Activated naive CD4-positive, alpha-beta T cell treated with anti-CD3 and anti-CD28 coated beads for 36 hours (primary cell): ENCODE measurements around the gene DHCR7. TPM values are rescaled to one million over a fixed set of nuclear protein-coding genes. Genes with fewer than 3 reads are reported as not detected.

Experiments
- CTCF ChIA-PET: fragments of 350-600 bp; sonication (Branson Sonifier 250); formaldehyde crosslinking; loops from one replicate; lab custom pipeline; 2021; ENCODE audit warnings: antibody characterized with exemption; lab: Charles Lee
- DNase-seq: peaks from one replicate; pipeline ENCODE4 v3.0.0-alpha.2; 2020
- H3K27ac Mint-ChIP-seq: one replicate; pipeline ENCODE4 v1.8.0; 2021; ENCODE audit warnings: mild to moderate bottlenecking, mixed read lengths
- H3K27me3 Mint-ChIP-seq: one replicate; pipeline ENCODE4 v1.8.0; 2021; ENCODE audit warnings: low read depth, mixed read lengths
- H3K36me3 Mint-ChIP-seq: one replicate; pipeline ENCODE4 v1.8.0; 2021; ENCODE audit warnings: low read depth, mixed read lengths
- H3K4me1 Mint-ChIP-seq: one replicate; pipeline ENCODE4 v1.8.0; 2021; ENCODE audit warnings: low read depth, mixed read lengths
- H3K4me3 Mint-ChIP-seq: one replicate; pipeline ENCODE4 v1.8.0; 2021; ENCODE audit warnings: mild to moderate bottlenecking, moderate library complexity, mixed read lengths
- H3K9me3 Mint-ChIP-seq: one replicate; pipeline ENCODE4 v1.8.0; 2021; ENCODE audit warnings: mixed read lengths
- intact Hi-C: fragments of 100-400 bp; cut with micrococcal nuclease; formaldehyde crosslinking; loops from one replicate; pipeline ENCODE4 v1.15.1; 2023
- total RNA-seq, 2 experiments: library from RNA; stranded (reverse); gene quantifications; one replicate each; pipeline ENCODE4 v1.2.3, GENCODE V29; 2021

DHCR7 gene
- total RNA-seq, 2 experiments from 2014 or later = 52.0 to 58.7 TPM

GRCh38 chr11:71440021-71440755 lies 8.0 kb downstream of the DHCR7 start:
- intact Hi-C loops = no loop called here
- Mint-ChIP-seq H3K27me3 (no peaks in the 10 kb centered on the region), H3K36me3 (peaks cover 40% of the 10 kb centered on the region), H3K4me3 (no peak overlapping the region), H3K9me3 (no peaks in the 10 kb centered on the region), H3K27ac (no peak overlapping the region), H3K4me1 (peaks cover 2% of the 10 kb centered on the region)
- CTCF ChIA-PET = interaction anchor here (0.6 kb wide), 1 partner anchor 125 kb away, joined by 3 read pairs; no protein-coding TSS in a partner anchor
- DNase-seq = no peak

- no peaks in the 10 kb centered on the region for H3K27me3 Mint-ChIP-seq
- no peaks in the 10 kb centered on the region for H3K4me1 Mint-ChIP-seq
- no peak overlapping the region for H3K27ac Mint-ChIP-seq
- no peaks in the 10 kb centered on the region for H3K9me3 Mint-ChIP-seq
- no peak overlapping the region for H3K4me3 Mint-ChIP-seq
- intact Hi-C loops = no loop called here
- CTCF ChIA-PET = no interaction called here
- no peak for DNase-seq
- peaks cover 32% of the 10 kb centered on the region for H3K36me3 Mint-ChIP-seq
Measured at GRCh38 chr11:71438650-71439049, 9.5 kb downstream of the DHCR7 start.

GRCh38 chr11:71437879-71438278 lies 10.3 kb downstream of the DHCR7 start:
- H3K4me3 Mint-ChIP-seq = no peak overlapping the region
- H3K9me3 Mint-ChIP-seq = no peaks in the 10 kb centered on the region
- CTCF ChIA-PET = no interaction called here
- no peak overlapping the region for H3K27ac Mint-ChIP-seq
- H3K27me3 Mint-ChIP-seq = no peaks in the 10 kb centered on the region
- no peak for DNase-seq
- intact Hi-C loops = no loop called here
- no peaks in the 10 kb centered on the region for H3K4me1 Mint-ChIP-seq
- peaks cover 25% of the 10 kb centered on the region for H3K36me3 Mint-ChIP-seq

- Mint-ChIP-seq H3K27me3 (no peaks in the 10 kb centered on the region), H3K36me3 (peaks cover 21% of the 10 kb centered on the region), H3K27ac (no peak overlapping the region), H3K4me3 (no peak overlapping the region), H3K4me1 (no peaks in the 10 kb centered on the region), H3K9me3 (no peaks in the 10 kb centered on the region)
- DNase-seq = no peak
- intact Hi-C loops = no loop called here
- CTCF ChIA-PET = no interaction called here
Measured at GRCh38 chr11:71437399-71437798, 10.8 kb downstream of the DHCR7 start.

GRCh38 chr11:71436861-71437260 lies 11.3 kb downstream of the DHCR7 start:
- no peak overlapping the region for H3K27ac Mint-ChIP-seq
- intact Hi-C loops = no loop called here
- no peaks in the 10 kb centered on the region for H3K27me3 Mint-ChIP-seq
- H3K36me3 Mint-ChIP-seq = peaks cover 19% of the 10 kb centered on the region
- CTCF ChIA-PET = no interaction called here
- no peaks in the 10 kb centered on the region for H3K9me3 Mint-ChIP-seq
- no peaks in the 10 kb centered on the region for H3K4me1 Mint-ChIP-seq
- no peak overlapping the region for H3K4me3 Mint-ChIP-seq
- DNase-seq = no peak

- Mint-ChIP-seq H3K27ac (no peak overlapping the region), H3K27me3 (no peaks in the 10 kb centered on the region), H3K9me3 (no peaks in the 10 kb centered on the region), H3K36me3 (peaks cover 13% of the 10 kb centered on the region), H3K4me1 (no peaks in the 10 kb centered on the region), H3K4me3 (no peak overlapping the region)
- CTCF ChIA-PET = no interaction called here
- no peak for DNase-seq
- intact Hi-C loops = no loop called here
Measured at GRCh38 chr11:71435278-71435951, 12.8 kb downstream of the DHCR7 start.

GRCh38 chr11:71434576-71435130 lies 13.5 kb downstream of the DHCR7 start:
- H3K27ac Mint-ChIP-seq = no peak overlapping the region
- no peak for DNase-seq
- CTCF ChIA-PET = no interaction called here
- H3K4me3 Mint-ChIP-seq = no peak overlapping the region
- no peaks in the 10 kb centered on the region for H3K4me1 Mint-ChIP-seq
- H3K27me3 Mint-ChIP-seq = no peaks in the 10 kb centered on the region
- intact Hi-C loops = no loop called here
- H3K9me3 Mint-ChIP-seq = no peaks in the 10 kb centered on the region
- H3K36me3 Mint-ChIP-seq = peaks cover 7% of the 10 kb centered on the region

GRCh38 chr11:71433648-71434450 lies 14.3 kb downstream of the DHCR7 start:
- DNase-seq = no peak
- Mint-ChIP-seq H3K4me3 (no peak overlapping the region), H3K4me1 (no peaks in the 10 kb centered on the region), H3K36me3 (peaks cover 6% of the 10 kb centered on the region), H3K9me3 (no peaks in the 10 kb centered on the region), H3K27ac (no peak overlapping the region), H3K27me3 (no peaks in the 10 kb centered on the region)
- CTCF ChIA-PET = no interaction called here
- intact Hi-C loops = no loop called here

- Mint-ChIP-seq H3K9me3 (no peaks in the 10 kb centered on the region), H3K4me3 (no peak overlapping the region), H3K27me3 (no peaks in the 10 kb centered on the region), H3K36me3 (peaks cover 6% of the 10 kb centered on the region), H3K27ac (no peak overlapping the region), H3K4me1 (no peaks in the 10 kb centered on the region)
- intact Hi-C loops = no loop called here
- DNase-seq = no peak
- CTCF ChIA-PET = no interaction called here
Measured at GRCh38 chr11:71432761-71433647, 15.2 kb downstream of the DHCR7 start.

GRCh38 chr11:71431271-71431670 lies 16.9 kb downstream of the DHCR7 start:
- Mint-ChIP-seq H3K27ac (no peak overlapping the region), H3K27me3 (no peaks in the 10 kb centered on the region), H3K4me1 (peaks cover 3% of the 10 kb centered on the region), H3K36me3 (peaks cover 3% of the 10 kb centered on the region), H3K4me3 (no peak overlapping the region), H3K9me3 (no peaks in the 10 kb centered on the region)
- DNase-seq = no peak
- CTCF ChIA-PET = no interaction called here
- intact Hi-C loops = no loop called here

- intact Hi-C loops = no loop called here
- Mint-ChIP-seq H3K9me3 (no peaks in the 10 kb centered on the region), H3K27me3 (no peaks in the 10 kb centered on the region), H3K36me3 (peaks cover 3% of the 10 kb centered on the region), H3K4me3 (no peak overlapping the region), H3K27ac (no peak overlapping the region), H3K4me1 (peaks cover 5% of the 10 kb centered on the region)
- CTCF ChIA-PET = interaction anchor here (0.9 kb wide), 1 partner anchor 156 kb away, joined by 3 read pairs; no protein-coding TSS in a partner anchor
- no peak for DNase-seq
Measured at GRCh38 chr11:71430166-71430565, 18.0 kb downstream of the DHCR7 start.
